Epithelial cell of esophagus (primary cell): ENCODE results near the gene UBN1.
A peak's percentile ranks its signal among the peaks of the same experiment; 100 is the strongest.

Experiments used
- DNase-seq: peaks from one replicate; pipeline ENCODE4 v3.0.0; 2010; ENCODE audit warnings: low read depth
- H3K4me3 ChIP-seq: 2 replicates; pipeline ENCODE4 v1.5.1; 2011; ENCODE audit warnings: mild to moderate bottlenecking, low read length, control low read depth
- TF ChIP-seq, protein P1 (sequence below): IDR thresholded peaks from 2 replicates; pipeline ENCODE4 v1.5.1; 2011; ENCODE audit warnings: low read depth, mild to moderate bottlenecking, low read length, control low read depth, inconsistent platforms; ENCODE audit not compliant: insufficient read depth; ENCODE audit errors: missing control alignments

UBN1 gene

GRCh38 chr16:4876646-4877379 lies 29.5 kb downstream of the UBN1 start:
- TF ChIP-seq, protein P1, sequence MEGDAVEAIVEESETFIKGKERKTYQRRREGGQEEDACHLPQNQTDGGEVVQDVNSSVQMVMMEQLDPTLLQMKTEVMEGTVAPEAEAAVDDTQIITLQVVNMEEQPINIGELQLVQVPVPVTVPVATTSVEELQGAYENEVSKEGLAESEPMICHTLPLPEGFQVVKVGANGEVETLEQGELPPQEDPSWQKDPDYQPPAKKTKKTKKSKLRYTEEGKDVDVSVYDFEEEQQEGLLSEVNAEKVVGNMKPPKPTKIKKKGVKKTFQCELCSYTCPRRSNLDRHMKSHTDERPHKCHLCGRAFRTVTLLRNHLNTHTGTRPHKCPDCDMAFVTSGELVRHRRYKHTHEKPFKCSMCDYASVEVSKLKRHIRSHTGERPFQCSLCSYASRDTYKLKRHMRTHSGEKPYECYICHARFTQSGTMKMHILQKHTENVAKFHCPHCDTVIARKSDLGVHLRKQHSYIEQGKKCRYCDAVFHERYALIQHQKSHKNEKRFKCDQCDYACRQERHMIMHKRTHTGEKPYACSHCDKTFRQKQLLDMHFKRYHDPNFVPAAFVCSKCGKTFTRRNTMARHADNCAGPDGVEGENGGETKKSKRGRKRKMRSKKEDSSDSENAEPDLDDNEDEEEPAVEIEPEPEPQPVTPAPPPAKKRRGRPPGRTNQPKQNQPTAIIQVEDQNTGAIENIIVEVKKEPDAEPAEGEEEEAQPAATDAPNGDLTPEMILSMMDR = no peak
- no peak overlapping the region for H3K4me3 ChIP-seq
- DNase-seq = no peak

DNA sequence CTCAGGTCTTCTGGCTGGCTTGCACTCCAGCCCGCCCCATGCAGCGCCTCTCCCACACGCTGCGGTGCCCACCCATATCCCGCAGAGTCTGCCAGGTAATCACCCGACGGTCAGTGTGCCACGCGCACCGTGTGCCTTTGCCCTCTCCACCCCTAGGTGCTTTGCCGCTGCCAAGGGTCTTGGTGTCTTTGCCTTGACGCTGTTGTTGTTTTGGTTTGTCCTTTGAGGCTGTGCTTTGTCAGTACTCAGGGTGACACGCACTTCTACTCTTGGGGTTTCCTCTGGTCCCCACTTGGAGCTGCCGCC lies 30.1 kb downstream of the UBN1 start:
- DNase-seq = no peak
- TF ChIP-seq, protein P1 = no peak
- no peak overlapping the region for H3K4me3 ChIP-seq

DNA sequence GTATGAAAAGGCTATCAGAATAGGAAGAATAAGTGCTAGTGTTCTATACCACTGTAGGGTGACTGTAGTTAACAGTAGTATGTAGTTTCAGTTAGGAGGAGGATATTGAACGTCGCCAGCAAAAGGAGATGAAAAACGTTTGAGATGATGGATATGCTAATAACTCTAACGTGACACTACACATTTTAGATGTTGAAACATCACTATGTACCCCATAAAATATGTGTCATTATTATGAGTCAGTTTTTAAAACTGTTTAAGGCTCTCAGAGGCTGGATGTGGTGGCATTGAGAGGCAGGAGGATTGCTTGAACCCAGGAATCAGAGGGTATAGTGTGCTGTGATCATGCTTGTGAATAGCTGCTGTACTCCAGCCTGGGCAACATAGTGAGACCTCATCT lies 31.8 kb downstream of the UBN1 start:
- DNase-seq = no peak
- TF ChIP-seq, protein P1 = no peak
- no peak overlapping the region for H3K4me3 ChIP-seq

- H3K4me3 ChIP-seq = no peak overlapping the region
- TF ChIP-seq, protein P1 = no peak
- no peak for DNase-seq
These were observed 32.8 kb downstream of the UBN1 start for GRCh38 chr16:4880006-4880580.

- H3K4me3 ChIP-seq = no peak overlapping the region
- TF ChIP-seq, protein P1 = no peak
- DNase-seq = peak; percentile 30
These were observed 34.8 kb downstream of the UBN1 start for GRCh38 chr16:4882000-4882632.

- no peak overlapping the region for H3K4me3 ChIP-seq
- DNase-seq = peak; percentile 78
- TF ChIP-seq, protein P1 = no peak
These were observed 35.5 kb downstream of the UBN1 start for GRCh38 chr16:4882633-4883285.
